ENCODE data around the gene OR9Q1.
"Not testable (repeated sequence)": the region's sequence is repeated elsewhere in the genome, so short reads cannot be mapped to it uniquely, and the experiment has no call there.

OR9Q1 gene

DNA sequence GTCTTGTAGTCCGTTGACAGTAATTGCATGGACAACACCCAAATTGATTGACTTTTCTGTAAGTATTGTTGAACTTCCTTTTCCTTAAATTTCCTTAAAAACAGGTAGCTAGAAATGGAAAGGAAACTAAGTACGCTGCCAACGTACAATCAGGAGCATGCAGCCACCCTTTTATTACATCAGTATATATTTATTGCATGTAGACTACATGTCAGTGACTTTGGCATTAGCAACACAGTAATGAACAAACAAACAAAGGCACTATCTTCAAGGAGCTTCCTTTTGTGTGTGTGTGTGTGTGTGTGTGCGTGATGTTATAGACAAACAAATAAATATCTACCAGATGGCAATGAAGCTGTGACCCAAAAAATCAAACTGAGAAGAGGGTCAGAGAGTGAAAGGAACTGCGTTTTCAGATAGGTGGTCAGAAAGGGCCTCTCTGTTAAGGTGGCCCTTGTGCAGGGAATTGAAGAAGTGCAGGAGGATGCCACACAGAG lies at the start of gene OR9Q1:
OR9Q1 (plus strand) TSS at position 447 of the 497 bp plus-strand sequence. CDS start 155,564 bp downstream, outside the sequence.
- DNase-seq, result no peak

DNA sequence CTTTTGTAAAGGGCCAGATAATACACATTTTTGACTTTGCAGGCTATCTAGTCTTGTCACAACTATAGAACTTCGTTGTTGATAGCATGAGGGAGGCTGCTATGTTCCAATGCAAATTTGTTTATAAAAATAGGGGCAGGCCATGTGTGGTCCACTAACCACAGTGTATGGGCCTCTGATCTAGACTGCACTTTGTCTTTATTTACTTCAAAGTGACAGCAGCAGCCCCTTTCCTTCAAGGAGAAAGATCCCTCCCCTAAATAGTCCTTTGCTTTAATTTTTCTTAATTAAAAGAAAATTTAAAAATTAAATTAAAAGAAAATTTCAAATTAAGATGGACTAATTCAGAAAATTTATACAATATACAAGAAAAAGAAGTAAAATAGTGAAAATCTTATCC lies 49.5 kb upstream of the OR9Q1 start:
- DNase-seq, result no peak

- no peak for DNase-seq
These were observed 48.7 kb upstream of the OR9Q1 start for GRCh38 chr11:57974848-57975601.

GRCh38 chr11:57977709-57978108 lies 46.0 kb upstream of the OR9Q1 start:
- no peak for DNase-seq

DNA sequence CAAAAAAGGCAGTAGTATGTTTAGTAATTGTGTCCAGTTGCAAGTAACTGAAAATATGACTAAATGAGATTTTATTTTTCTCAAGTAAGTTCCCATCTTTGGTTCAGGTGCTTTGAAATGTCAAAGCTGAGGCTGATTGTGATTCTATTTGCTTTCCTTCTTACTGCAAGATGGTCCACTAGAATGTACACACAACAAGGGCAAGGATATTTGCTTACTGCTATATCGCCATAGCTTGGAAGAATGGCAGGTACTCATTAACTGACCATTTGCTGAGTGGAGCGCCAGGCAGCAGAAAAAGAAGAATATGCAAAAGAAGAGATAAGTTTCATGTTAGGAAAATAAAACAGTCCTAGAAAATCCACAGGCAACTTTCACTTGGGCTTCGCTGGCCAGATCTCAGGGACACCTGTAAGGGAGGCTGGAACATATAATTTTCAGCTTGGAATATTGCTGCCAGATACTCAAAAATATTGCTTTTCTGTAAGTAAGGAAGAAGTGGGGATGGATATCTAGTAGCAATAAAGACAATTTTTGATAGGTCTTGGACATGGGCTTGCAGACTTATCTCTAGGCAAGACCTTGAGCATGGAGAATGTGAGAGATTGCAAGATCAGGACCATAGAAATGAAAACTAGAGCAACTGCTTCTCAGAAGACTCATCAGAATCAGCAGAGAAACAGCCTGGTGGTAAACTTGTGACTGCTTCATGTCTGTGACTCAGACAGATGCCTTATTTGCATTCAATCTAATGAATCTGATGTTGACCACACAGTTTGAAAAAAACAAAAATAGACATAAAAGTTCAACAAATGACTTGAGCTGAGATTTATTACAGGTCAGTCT lies 44.8 kb upstream of the OR9Q1 start:
- DNase-seq, result no peak

GRCh38 chr11:57979532-57980079 lies 44.1 kb upstream of the OR9Q1 start:
- DNase-seq, result no peak

DNA sequence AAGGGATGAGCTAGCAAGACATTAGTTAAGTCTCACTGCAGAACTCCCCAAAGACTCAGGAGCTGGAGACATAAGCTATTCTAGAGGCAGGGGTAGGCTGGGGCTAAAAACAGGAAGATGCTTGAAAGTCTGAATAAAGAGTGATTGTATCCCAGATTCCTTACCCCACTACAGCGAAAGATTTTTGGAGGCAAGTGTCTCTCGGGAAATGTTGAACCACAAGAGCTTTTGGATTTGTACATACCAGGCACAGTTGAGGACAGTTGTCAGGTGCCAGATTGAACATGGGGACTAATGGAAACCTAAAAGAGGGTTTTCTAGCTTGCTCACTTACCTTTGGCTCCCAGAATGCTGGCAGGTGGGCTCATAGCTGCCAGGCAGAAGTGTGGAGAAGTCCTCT lies 43.5 kb upstream of the OR9Q1 start:
- no peak for DNase-seq

DNA sequence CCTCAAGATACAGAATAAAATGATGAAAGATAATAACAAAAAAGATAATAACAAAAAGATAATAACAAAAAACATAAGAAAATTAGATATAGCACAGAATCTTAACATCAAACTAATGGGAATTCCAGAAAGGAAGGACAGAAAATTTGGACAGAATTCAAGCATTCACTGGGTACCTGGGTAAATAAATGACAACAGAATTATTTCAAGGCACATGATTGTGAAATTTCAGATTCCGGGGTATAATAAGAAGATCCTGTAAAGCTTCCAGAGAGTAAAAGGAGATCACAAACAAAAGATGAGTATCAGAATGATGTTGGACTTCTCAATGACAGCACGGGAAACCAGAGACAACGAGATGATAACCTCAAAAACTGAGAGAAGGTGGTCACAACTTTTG lies 42.1 kb upstream of the OR9Q1 start:
- no peak for DNase-seq

- DNase-seq, result no peak
These were observed 40.9 kb upstream of the OR9Q1 start for GRCh38 chr11:57982776-57983175.

- DNase-seq, result no peak
These were observed 40.5 kb upstream of the OR9Q1 start for GRCh38 chr11:57983191-57983590.

GRCh38 chr11:57999523-57999922 lies 24.2 kb upstream of the OR9Q1 start:
- not testable (repeated sequence) for DNase-seq

GRCh38 chr11:58000021-58000420 lies 23.7 kb upstream of the OR9Q1 start:
- DNase-seq, result not testable (repeated sequence)

DNA sequence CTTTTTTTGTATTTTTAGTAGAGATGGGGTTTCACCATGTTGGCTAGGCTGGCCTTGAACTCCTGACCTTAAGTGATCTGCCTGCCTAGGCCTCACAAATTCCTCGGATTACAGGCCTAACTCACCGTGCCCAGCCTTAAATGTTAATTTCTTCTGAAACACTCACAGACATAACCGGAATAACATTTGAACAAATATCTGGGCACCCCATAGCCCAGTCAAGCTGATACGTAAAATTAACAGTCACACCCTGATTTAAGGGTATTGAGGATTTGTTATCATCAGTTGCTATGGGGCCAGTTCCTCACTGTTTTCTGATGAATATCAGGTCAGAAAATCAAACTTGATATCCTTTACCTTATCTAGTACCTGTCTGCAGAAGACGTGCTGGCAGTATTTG lies 23.0 kb upstream of the OR9Q1 start:
- no peak for DNase-seq

DNA sequence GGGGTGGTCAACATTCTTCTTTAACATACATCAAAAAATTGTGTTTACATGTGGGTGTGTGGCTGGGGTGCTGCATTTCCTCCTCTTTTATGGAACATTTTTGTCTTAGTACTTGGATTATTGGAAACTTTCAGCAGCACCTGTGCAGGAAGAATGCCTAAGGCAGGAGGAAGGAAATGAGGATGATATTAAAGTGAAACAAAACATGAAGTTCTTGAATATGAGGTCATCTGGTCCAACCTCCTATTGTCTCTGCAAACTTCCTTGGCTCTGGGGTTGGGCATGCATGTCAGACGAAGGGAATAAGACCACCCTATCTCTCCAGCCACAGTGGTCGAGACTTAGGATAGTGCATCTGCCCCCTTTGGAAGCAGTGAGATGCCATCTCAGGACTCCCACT lies 20.6 kb upstream of the OR9Q1 start:
- DNase-seq, result no peak

GRCh38 chr11:58003591-58003990 lies 20.1 kb upstream of the OR9Q1 start:
- no peak for DNase-seq

- DNase-seq, result no peak
These were observed 19.0 kb upstream of the OR9Q1 start for GRCh38 chr11:58004664-58005063.

GRCh38 chr11:58006940-58007339 lies 16.7 kb upstream of the OR9Q1 start:
- DNase-seq, result no peak

DNA sequence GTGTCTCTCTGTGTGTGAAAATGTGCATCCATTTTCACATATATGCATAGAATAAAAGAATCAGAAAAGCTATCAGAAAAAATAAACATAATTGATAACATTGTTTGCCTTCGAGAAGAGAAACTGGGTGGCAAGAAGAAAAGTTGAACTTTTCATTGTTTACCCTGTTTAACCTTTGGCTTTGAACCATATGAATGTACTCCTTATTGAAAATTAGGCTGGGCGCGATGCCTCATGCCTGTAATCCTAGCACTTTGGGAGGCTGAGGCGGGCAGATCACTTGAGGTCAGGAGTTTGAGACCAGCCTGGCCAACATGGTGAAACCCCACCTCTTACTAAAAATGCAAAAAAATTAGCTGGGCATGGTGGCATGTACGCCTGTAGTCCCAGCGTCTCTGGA lies 11.9 kb upstream of the OR9Q1 start:
- DNase-seq, result no peak

DNA sequence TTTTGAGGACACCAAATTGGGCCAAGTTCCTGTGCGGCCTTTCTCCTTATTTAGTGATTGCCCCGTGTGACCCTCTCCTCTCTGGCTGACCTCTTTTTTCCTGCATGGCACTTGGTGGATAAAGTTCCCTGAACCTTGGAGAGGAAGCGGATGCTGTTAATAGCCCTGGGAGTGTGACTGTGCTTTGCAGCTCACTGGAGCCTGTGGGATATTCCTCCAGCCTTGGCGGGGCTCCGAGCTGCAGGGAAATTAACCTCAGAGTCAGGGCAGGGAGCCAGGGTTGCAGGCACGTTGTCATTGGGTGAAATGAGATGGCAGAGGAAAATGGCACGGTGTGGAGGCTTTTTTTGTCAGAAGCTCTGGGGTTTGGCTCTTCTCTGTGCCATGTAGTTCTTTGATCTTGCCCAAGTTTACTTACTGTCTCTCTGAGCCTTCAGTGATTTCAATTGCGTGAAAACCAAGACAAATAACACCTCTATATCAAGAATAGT lies 965 bp downstream of the OR9Q1 start:
- DNase-seq, result no peak

- no peak for DNase-seq
These were observed 3.7 kb downstream of the OR9Q1 start for GRCh38 chr11:58027341-58027740.

GRCh38 chr11:58028687-58029411 lies 5.2 kb downstream of the OR9Q1 start:
- DNase-seq, result no peak

DNA sequence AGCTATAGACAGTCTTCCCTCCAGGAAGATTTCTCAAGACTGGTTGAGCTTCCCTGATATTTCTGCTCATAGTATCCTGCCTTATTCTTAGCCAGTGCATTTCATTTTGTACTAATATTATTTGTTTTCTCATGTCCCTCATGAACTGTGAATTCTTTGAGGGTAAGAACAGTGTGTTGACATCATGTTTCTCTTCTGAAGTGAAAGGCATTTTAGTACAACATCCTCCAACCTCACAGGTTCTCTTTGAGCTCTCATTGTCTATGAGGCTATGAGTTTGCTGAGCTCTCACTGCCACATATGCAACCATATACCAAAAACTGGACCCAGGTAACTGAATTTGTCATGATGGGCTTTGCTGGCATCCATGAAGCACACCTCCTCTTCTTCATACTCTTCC lies 7.0 kb downstream of the OR9Q1 start, which contains the start of gene OR6Q1:
OR6Q1 (plus strand) TSS at position 301 of the 400 bp plus-strand sequence; CDS start at position 301, 0 bp downstream.
- no peak for DNase-seq

DNA sequence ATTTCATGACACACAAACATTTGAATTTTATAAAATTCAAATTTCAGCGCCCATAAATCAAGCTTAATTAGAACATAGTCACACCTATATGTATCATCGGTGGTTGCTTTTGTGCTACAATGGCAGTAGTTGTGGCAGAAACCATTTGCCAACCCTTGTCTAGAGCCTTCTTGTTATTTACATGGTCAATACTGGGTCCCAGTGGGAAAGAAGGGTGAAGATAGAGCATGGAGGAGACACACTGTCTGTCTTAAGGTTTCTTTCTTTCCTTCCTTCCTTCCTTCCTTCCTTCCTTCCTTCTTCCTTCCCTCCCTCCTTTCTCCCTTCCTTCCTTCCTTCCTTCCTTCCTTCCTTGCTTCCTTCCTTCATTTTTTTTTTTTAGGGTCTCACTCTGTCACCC lies 10.8 kb downstream of the OR9Q1 start:
- DNase-seq, result no peak
